ENCODE measurements around the gene BCAS3. TPM values are rescaled to one million over a fixed set of nuclear protein-coding genes. Genes with fewer than 3 reads are reported as not detected.

Gene BCAS3
- total RNA-seq, 2 experiments from 2014 or later: 7.2 to 7.5 TPM

DNA sequence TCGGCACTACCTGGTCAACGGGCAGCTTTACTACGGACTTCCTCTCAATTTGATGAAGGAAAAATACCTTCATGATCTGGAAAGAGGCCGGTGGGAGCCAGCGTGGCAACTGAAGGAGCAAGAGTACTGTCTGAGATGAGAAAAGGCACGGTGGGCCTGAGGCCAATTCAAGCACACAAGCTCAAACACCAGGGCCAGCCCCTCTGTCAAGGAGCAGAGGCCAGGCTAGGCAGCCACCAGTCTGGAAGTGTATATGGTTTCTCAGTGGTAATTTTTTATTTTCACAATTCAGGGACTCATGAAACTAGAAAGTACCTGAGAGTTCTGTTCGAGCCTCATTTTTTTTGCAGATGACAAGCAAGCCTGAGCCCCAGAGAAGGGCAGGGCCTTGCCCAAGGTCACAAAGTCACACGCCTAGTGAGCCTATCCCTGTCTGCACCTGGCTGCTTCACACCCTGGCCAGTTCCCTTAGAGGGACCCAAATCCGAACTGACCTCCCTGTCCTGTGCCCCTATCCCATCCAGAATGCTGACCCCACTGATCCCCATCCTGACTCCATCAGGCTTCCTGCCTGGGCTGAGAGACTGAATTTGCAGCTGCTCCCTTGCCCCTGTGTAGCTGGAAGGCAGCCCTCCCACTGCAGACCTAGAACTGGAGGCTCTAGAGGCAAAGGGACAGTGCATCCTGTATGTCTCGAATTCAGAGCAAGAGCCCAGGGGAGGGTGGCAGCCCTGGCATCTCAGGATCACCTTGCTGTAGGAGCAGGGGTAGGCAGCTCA is 717.2 kb downstream of the BCAS3 start:
- no peak overlapping the region for H3K4me3 Mint-ChIP-seq
- H3K27ac Mint-ChIP-seq: peak overlapping the region; percentile 63
- intact Hi-C loops (cut with micrococcal nuclease): no loop called here
- no peak for DNase-seq
- H3K9me3 Mint-ChIP-seq: no peaks in the 10 kb centered on the region
- H3K27me3 Mint-ChIP-seq (ENCODE audit: low read depth): peaks cover 30% of the 10 kb centered on the region
- peaks cover 15% of the 10 kb centered on the region for H3K4me1 Mint-ChIP-seq (ENCODE audit: low read depth)
- CTCF ChIA-PET: interaction anchor here (0.5 to 2.4 kb wide), 5 partner anchors 13 to 55 kb away, joined by 3 to 10 read pairs (median 3); no protein-coding TSS in a partner anchor
- H3K36me3 Mint-ChIP-seq (ENCODE audit: low read depth): no peaks in the 10 kb centered on the region

DNA sequence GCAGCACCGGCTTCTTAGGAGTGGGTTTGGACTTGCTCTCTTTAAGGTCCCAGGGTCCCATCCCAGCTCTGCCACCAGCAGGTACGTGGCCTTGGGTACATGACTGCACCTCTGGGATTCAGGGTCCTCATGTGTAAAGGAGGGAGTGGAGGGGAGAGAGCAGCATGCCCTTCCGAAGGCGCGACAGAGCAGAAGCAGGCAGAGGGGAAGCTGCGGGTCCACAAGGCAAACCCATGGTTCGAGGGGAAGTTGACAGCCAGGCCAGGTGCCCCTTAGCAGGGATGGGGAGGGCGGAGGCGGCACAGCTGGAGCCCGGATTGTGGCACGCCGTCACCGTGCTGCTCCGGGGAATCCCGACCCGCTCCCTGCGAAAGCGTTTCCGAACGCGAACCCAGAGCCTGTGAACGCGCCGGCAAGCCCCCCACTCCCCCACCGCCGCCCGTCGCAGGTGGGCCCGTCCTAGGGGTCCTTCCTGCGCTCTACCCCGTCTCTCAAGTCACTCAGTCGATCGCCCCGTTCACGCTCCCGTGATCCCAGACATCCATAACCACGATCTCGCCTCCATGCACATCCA is 717.8 kb downstream of the BCAS3 start:
- Mint-ChIP-seq H3K4me1 (ENCODE audit: low read depth) (peaks cover 15% of the 10 kb centered on the region), H3K27me3 (ENCODE audit: low read depth) (peaks cover 30% of the 10 kb centered on the region), H3K27ac (no peak overlapping the region), H3K36me3 (ENCODE audit: low read depth) (no peaks in the 10 kb centered on the region), H3K9me3 (no peaks in the 10 kb centered on the region), H3K4me3 (no peak overlapping the region)
- intact Hi-C loops (cut with micrococcal nuclease): no loop called here
- DNase-seq: no peak
- CTCF ChIA-PET: interaction anchor here (0.6 to 2.4 kb wide), 2 partner anchors 17 to 192 kb away, joined by 3 to 10 read pairs; no protein-coding TSS in a partner anchor

DNA sequence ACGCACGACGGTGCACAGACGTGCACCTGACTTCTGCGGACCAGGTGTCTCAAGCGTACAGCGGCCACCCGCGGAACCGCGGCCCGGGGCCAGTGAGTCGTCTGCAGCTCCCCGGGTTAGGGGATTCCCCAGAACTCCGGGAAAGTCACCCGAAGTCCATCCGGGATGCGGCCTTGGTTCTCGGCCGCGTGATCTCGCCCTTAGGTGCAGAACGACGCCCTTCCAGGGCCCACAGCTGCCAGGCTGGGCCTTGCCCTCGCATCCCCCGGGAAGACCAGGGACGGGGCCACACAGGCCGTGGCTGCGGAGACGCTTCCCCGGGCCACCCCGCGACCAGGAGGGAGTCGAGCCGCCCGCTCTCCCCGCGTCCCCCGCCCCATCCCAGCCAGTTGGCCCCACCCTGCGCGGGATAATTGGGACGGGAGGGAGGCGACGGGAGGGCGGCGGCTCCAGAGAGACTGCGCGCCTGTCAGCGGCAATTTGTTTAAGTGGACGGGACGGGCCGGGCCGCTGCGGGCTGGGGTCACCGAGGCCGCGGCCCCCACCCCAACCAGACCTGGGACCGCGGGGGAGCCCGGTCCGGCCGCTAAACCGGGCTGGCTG is 718.4 kb downstream of the BCAS3 start:
- no peak for DNase-seq
- Mint-ChIP-seq H3K9me3 (no peaks in the 10 kb centered on the region), H3K27me3 (ENCODE audit: low read depth) (peaks cover 36% of the 10 kb centered on the region), H3K36me3 (ENCODE audit: low read depth) (no peaks in the 10 kb centered on the region), H3K4me1 (ENCODE audit: low read depth) (peaks cover 16% of the 10 kb centered on the region), H3K4me3 (no peak overlapping the region), H3K27ac (no peak overlapping the region)
- CTCF ChIA-PET: interaction anchor here (0.6 kb wide), 1 partner anchor 191 kb away, joined by 3 read pairs; no protein-coding TSS in a partner anchor
- intact Hi-C loops (cut with micrococcal nuclease): no loop called here

DNA sequence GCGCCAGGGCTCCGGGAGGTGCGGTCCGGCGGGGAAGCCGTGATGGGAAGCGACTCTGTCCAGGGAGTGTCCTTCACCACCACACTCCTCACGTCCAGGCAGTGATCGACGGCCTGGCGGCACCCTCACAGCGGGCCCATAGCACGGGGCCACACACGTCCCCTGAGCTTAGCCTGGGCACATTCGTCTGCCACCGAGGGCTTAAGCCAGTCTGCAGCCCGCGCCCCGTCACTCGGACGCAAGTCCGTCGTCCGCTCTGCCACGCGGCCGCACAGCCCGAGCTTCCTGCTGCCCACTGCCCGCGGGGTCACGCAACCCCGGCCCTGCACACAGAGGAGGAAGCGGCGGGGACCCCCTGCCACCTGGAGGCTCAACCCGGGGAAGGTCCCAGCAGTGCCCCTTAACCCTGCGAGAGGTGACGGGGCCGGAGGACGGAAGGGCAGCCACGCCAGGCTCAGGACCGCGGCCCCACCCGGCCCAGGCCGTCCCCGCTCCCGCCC is 719.0 kb downstream of the BCAS3 start:
- Mint-ChIP-seq H3K27ac (no peak overlapping the region), H3K9me3 (no peaks in the 10 kb centered on the region), H3K36me3 (ENCODE audit: low read depth) (no peaks in the 10 kb centered on the region), H3K4me1 (ENCODE audit: low read depth) (peaks cover 22% of the 10 kb centered on the region), H3K4me3 (no peak overlapping the region), H3K27me3 (ENCODE audit: low read depth) (peaks cover 41% of the 10 kb centered on the region)
- CTCF ChIA-PET: no interaction called here
- no peak for DNase-seq
- intact Hi-C loops (cut with micrococcal nuclease): no loop called here

DNA sequence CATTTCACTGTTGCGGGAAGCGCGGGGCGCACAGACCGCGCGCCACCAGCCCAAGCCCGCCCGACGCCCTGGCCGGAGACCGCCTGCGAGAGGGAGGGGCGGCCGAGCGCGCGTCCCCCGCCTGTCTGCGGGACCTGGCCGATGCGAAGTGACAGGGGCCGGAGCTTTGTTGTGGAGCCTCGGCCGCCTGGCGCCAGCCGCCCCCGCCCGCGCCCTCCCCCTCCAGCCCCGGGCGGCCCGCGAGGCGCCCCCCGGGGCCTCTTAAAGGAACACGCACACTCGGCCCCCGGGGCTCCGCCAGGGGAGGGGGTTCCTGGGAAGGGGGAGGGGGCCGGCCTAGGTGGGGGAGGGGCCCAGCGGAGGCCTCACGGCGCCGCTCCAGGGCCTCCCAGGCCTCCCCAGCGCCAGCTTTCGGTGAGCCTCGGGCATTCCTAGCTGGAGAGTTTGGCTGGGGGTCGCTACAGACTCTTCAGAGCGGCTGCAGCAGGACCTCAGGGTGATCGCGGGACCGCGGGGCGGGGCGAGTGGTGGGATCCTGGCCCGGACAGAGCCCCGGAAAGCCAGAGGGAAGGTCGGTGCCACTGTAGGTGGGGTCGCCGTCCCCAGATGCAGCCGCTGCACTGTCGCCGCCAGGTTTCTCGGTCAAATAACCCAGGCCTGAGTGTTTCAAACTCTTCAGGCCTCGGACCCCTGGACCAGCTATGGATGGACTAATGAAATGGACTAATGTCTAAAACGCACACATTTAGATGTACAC is 719.6 kb downstream of the BCAS3 start:
- CTCF ChIA-PET: interaction anchor here (0.7 to 0.9 kb wide), 2 partner anchors 12 to 53 kb away, joined by 3 read pairs; no protein-coding TSS in a partner anchor
- H3K36me3 Mint-ChIP-seq (ENCODE audit: low read depth): no peaks in the 10 kb centered on the region
- no peak overlapping the region for H3K27ac Mint-ChIP-seq
- no peak overlapping the region for H3K4me3 Mint-ChIP-seq
- H3K4me1 Mint-ChIP-seq (ENCODE audit: low read depth): peaks cover 23% of the 10 kb centered on the region
- DNase-seq: no peak
- H3K9me3 Mint-ChIP-seq: no peaks in the 10 kb centered on the region
- peaks cover 44% of the 10 kb centered on the region for H3K27me3 Mint-ChIP-seq (ENCODE audit: low read depth)
- intact Hi-C loops (cut with micrococcal nuclease): no loop called here

DNA sequence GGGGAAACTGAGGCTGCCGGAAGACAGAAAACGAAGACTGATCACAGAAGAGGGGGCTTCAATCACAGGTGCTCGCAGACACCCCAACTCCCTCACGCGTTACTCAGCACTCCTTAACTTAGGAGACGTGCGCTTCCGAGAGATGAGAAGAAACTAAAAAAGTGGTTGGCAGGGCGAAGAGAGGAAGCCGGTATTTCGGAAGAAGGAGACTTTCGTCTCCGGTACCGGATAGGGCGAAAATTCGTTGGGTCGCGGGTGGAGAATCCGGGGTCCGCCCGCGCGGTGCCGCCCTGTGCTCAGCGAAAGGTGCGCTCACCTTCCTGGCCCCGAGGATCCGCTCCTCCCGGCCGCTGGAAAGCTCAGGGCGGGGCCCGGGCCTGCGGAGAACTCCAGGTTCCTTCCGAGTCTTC is 721.1 kb downstream of the BCAS3 start:
- Mint-ChIP-seq H3K9me3 (no peaks in the 10 kb centered on the region), H3K27me3 (ENCODE audit: low read depth) (peaks cover 58% of the 10 kb centered on the region), H3K4me1 (ENCODE audit: low read depth) (peaks cover 36% of the 10 kb centered on the region), H3K36me3 (ENCODE audit: low read depth) (no peaks in the 10 kb centered on the region), H3K4me3 (peak overlapping the region; percentile 11), H3K27ac (no peak overlapping the region)
- CTCF ChIA-PET: no interaction called here
- no peak for DNase-seq
- intact Hi-C loops (cut with micrococcal nuclease): loop anchor here (2.0 kb wide), 1 partner anchor 54 kb away; the partner anchor contains the start of gene TBX4

DNA sequence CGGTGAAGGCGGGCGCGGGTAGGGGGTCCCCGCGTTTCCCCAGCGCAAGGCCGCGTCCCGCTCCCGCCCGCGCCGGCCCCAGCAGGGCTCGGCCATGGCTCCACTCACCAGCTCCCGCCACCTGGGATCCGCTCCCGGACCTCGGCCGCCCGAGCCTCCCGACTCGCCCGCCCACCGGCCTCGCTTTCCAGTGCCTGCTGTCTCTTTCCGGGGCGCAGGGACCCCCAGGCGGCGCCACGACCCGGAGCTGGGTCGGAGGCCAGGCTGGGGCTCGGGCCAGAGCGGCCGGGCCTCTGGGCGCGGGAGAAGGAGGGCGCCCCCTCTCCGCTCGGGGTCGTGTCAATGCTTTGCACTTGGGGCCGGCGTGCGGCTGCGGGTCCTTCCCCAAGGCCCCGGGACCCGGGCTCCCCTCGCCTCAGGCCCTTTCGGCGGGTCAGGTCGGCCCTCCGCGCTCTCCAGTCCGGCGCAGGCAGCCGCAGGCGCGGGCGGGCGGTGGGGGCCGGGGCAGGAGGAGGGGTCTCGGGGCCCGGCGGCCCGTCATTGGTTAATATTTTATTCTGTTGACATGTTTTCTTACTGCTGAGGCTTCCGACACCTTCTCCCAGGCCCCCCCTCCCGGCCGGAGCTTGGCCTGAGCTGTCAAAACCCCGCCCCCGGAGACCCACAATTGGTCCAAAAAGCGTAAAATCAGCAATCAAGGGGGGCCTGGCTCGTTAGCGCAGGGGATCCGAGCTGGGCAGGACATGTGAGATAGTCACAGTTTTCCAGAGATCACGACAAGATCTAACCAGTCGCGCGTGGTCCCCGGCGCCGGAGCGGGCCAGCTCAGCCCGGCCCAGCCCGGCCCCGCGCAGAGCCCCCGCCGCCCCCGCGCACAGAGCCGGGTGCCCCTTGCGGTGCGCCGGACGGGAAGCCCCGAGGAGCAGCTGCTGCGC is 721.7 kb downstream of the BCAS3 start, which contains the start of gene TBX2:
Gene TBX2, plus strand, starts transcription at position 713 of the 935 bp plus-strand sequence. CDS start 334 bp downstream, outside the sequence.
- no peak within 1 kb of the TSS for H3K27ac Mint-ChIP-seq
- no peaks in the 10 kb centered on the region for H3K36me3 Mint-ChIP-seq (ENCODE audit: low read depth)
- intact Hi-C loops (cut with micrococcal nuclease): loop anchor here (2.0 kb wide), 1 partner anchor 53 kb away; the partner anchor contains the start of gene TBX4
- CTCF ChIA-PET: no interaction called here
- no peaks in the 10 kb centered on the region for H3K9me3 Mint-ChIP-seq
- H3K4me3 Mint-ChIP-seq: peak within 1 kb of the TSS; percentile 38
- peaks cover 65% of the 10 kb centered on the region for H3K27me3 Mint-ChIP-seq (ENCODE audit: low read depth)
- DNase-seq: no peak
- H3K4me1 Mint-ChIP-seq (ENCODE audit: low read depth): peaks cover 41% of the 10 kb centered on the region

DNA sequence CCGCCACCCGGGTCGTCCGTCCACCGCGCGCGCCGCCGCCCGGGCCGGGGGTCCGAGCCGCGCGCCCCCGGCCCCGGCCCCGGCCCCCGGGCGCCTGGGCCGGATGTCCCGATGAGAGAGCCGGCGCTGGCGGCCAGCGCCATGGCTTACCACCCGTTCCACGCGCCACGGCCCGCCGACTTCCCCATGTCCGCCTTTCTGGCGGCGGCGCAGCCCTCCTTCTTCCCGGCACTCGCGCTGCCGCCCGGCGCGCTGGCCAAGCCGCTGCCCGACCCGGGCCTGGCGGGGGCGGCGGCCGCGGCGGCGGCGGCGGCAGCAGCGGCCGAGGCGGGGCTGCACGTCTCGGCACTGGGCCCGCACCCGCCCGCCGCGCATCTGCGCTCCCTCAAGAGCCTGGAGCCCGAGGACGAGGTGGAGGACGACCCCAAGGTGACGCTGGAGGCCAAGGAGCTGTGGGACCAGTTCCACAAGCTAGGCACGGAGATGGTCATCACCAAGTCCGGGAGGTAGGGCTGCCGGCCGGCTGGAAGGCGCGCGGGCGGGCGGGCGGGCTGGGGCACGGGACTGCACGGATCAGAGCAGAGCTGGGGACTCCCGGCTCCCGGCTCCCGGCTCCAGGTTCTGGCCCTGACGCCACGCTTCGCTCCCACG is 722.5 kb downstream of the BCAS3 start:
- H3K4me3 Mint-ChIP-seq: peak overlapping the region; percentile 38
- H3K27ac Mint-ChIP-seq: no peak overlapping the region
- H3K4me1 Mint-ChIP-seq (ENCODE audit: low read depth): peaks cover 45% of the 10 kb centered on the region
- no peaks in the 10 kb centered on the region for H3K36me3 Mint-ChIP-seq (ENCODE audit: low read depth)
- no peak for DNase-seq
- CTCF ChIA-PET: interaction anchor here (0.6 kb wide), 1 partner anchor 151 kb away, joined by 3 read pairs; no protein-coding TSS in a partner anchor
- intact Hi-C loops (cut with micrococcal nuclease): no loop called here
- peaks cover 61% of the 10 kb centered on the region for H3K27me3 Mint-ChIP-seq (ENCODE audit: low read depth)
- no peaks in the 10 kb centered on the region for H3K9me3 Mint-ChIP-seq

DNA sequence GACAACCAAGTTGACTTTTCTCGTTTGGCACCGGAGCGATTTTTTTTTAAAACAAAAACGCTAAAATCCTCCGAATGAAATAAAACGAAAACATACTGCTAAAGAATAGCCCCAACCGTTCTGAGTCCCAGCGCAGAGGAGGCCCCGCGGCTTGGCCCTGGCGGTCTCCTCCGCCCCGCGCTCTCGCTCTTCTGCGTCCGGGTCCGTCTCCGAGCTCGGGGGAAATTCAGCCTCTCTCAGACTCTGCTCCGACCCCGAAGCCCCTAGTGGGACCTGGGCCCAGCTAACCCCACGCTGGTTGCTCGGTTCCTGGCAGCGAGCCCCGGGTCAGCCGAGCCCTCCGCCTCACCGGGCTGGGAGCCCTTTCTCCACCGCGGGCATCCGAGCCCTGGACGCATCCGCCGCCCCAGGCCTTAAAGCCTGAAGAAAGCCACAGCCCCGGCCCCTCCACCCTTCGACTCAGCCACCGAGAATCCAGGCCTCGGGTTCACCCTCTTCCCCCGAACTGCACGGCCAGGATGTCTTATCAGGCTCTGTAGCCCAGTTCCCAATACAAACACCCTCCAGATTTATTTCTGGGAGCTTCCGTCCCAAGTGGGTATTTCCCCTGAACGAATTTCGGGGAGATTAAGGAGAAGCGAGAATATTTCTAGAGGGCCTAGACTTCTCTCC is 723.2 kb downstream of the BCAS3 start:
- Mint-ChIP-seq H3K36me3 (ENCODE audit: low read depth) (no peaks in the 10 kb centered on the region), H3K9me3 (no peaks in the 10 kb centered on the region), H3K4me1 (ENCODE audit: low read depth) (peaks cover 43% of the 10 kb centered on the region), H3K27ac (no peak overlapping the region), H3K27me3 (ENCODE audit: low read depth) (peaks cover 56% of the 10 kb centered on the region), H3K4me3 (peak overlapping the region; percentile 38)
- CTCF ChIA-PET: interaction anchor here (0.6 kb wide), 1 partner anchor 150 kb away, joined by 3 read pairs; no protein-coding TSS in a partner anchor
- intact Hi-C loops (cut with micrococcal nuclease): no loop called here
- no peak for DNase-seq

DNA sequence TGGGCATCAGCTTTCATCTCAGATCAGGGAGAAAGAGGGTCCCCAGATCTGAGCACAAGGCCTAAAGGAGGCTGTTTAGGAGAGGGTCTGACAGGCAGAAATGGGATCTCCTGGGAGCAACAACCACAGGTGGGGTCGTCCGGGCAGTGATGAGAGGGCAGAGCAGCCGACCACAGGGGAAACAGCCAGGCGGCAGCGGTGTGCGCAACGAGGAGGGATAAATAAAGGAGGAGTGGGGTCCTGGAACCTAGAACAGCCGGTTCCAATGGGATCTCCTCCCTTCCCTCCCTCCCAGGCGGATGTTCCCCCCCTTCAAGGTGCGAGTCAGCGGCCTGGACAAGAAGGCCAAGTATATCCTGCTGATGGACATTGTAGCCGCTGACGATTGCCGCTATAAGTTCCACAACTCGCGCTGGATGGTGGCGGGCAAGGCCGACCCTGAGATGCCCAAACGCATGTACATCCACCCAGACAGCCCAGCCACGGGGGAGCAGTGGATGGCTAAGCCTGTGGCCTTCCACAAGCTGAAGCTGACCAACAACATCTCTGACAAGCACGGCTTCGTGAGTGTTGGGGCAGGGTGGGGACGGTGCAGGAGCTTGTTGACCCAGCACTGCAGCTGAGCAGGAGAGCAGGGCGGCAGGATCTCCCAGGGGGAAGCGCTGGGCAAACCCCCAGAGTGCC is 723.9 kb downstream of the BCAS3 start:
- peaks cover 60% of the 10 kb centered on the region for H3K27me3 Mint-ChIP-seq (ENCODE audit: low read depth)
- intact Hi-C loops (cut with micrococcal nuclease): no loop called here
- H3K4me1 Mint-ChIP-seq (ENCODE audit: low read depth): peaks cover 43% of the 10 kb centered on the region

More for the DNA sequence above, 723.9 kb downstream of the BCAS3 start:
- DNase-seq: no peak
- no peak overlapping the region for H3K27ac Mint-ChIP-seq
- CTCF ChIA-PET: no interaction called here
- H3K4me3 Mint-ChIP-seq: no peak overlapping the region
- no peaks in the 10 kb centered on the region for H3K9me3 Mint-ChIP-seq
- no peaks in the 10 kb centered on the region for H3K36me3 Mint-ChIP-seq (ENCODE audit: low read depth)

Data from activated naive CD4-positive, alpha-beta T cell treated with anti-CD3 and anti-CD28 coated beads for 36 hours (primary cell).